Renal cortical epithelial cell (primary cell): Measurements from ENCODE around the gene RAB4A. TPM values are rescaled to one million over a fixed set of nuclear protein-coding genes. Genes with fewer than 3 reads are reported as not detected.
"Not testable (repeated sequence)": the region's sequence is repeated elsewhere in the genome, so short reads cannot be mapped to it uniquely, and the experiment has no call there.

ENCODE experiments used
- DNase-seq: peaks from one replicate; pipeline ENCODE4 v3.0.0-alpha.2; 2011; ENCODE audit warnings: low read depth
- total RNA-seq: library from RNA; depleted of rRNA; stranded (reverse); fragments of >200 nt; gene quantifications from 2 replicates; pipeline ENCODE4 v1.2.3, GENCODE V29; 2014

The RAB4A gene
- total RNA-seq, 1 donor from 2014 or later: 41.0 TPM

DNA sequence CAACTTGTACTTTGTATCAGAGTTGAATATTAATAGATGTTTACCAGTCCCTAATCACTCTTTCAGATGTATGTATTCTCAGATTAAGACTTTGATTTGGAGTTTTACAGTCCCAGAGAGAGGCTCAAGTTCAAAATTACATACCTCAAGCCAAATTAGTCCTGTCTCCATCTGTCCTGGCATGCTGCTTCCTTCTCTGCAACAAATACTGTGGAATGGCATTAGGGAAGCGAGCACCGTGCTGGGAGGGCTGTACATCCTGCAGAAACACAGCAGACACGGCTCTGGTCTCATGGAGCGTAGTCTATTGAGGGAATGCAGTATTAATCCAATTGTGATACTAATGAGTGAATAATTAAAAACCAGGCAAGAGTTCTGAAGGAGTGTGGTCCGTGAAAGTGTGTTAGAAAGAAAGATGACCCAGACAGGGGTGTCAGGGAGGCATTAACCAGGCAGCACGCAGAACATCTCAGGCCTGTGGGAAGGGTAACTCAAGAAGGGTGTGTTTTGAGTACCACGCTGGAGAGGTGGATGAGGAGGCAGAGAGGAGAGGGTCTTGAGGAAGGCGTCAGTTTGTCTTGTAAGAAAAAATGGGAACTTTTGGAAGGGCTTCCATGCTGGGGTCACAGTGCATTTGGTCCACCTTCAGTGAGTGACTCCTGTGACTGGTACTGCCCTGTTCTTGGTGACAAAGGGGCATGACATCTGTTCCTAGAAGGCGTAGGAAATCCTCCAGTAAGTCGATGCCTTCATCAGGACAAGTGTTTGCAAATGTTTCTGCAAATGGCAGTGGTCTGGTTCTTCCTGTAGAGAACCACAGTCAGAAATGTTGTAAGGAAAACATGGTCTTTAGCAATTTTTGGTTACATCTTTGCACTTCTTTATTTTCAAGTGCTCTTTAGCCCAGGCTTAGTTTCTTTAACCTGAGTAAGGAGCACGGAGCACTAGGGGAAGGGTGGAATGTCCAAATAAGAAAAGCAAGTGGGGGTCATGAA lies 1.6 kb downstream of the RAB4A start:
- DNase-seq: no peak

DNA sequence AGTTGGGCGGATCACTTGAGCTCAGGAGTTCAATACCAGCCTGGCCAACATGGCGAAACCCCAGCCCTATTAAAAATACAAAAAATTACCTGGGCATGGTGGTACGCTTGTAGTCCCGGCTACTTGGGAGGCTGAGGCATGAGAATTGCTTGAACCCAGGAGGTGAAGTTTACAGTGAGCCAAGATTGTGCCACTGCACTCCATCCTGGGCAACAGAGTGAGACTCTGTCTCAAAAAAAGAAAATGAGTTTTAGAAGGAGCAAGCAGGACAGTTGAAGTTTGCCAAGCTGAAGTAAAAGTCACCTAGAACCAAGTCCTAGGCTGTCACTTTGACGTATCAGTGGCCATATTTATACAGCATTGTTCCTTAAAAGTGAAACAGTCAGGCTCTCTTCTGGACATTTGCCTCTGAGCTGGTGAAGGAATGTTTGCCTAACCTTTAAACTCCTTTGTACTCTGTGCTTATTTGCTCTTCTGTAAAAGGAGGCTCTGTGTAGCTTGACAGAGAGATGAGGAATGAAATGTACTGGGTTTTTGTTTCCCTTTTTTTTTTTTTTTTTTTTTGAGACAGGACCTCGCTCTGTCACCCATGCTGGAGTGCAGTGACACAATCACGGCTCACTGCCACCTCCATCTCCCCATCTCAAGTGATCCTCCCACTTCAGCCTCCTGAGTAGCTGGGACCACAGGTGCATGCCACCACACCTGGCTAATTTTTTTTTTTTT lies 2.8 kb downstream of the RAB4A start:
- DNase-seq: peak; percentile 47

DNA sequence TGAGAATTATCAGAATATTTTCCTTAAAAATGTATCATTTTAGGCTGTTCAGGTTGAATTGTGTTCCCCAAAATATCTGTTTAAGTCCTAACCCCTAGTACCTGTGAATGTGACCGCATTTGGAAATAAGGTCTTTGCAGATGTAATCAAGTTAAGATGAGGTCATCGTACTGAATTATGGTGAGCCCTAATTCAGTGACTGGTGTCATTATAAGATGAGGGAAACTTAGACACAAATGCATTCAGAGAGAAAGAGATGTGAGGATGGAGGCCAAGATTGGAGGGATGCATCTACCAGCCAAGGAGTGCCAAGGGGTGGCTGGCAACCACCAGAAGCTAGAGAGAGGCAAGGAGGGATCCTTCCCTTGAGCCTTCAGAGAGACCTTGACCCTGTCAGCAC lies 4.1 kb downstream of the RAB4A start:
- no peak for DNase-seq

DNA sequence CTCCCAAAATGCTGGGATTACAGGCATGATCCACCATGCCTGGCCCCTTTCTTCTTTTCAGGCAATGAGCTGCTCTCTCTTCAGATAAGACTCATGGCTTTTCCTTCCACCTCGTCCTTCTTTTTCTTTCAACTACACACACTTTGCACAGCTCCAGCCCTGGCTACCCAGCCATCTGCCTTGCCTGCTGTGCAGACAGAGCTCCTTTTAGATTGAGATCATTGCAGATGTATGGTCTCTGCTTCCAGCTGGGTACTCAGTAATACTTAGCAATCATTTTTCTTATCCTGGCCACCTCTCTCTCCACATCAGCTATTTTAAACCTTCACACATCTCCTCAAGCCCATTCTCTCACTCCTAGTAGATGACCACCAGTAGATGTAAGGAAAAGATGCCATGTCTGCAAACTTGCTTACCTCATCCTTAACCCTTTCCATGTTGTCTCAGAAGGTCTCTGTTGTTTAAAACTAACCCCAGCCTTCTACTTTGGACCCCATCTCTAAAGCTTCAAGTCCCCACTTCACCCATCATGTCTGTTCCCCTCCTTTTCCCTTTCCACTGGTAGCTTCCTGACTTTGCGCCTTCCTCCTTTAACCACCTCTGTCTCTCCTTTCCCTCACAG lies 7.3 kb downstream of the RAB4A start:
- no peak for DNase-seq

DNA sequence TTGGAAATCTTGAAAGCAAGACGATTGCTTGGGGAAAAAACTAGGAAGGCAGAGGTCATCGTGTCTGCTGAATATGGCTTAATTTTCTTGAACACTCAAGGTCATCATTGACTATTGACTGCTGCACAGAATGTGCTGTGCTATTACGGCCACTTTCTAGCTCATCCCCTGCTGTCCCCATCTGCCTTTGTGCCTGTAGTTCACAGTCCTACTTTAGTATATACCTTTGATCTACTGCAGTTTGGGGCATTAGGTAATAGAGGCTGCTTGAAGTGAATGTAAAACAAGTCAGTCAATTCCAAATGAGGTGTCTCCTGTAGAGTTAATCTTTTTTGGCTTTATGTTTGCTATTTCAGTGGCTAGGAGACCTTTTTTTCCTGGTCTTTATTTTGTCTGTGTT lies 8.3 kb downstream of the RAB4A start:
- DNase-seq: no peak

DNA sequence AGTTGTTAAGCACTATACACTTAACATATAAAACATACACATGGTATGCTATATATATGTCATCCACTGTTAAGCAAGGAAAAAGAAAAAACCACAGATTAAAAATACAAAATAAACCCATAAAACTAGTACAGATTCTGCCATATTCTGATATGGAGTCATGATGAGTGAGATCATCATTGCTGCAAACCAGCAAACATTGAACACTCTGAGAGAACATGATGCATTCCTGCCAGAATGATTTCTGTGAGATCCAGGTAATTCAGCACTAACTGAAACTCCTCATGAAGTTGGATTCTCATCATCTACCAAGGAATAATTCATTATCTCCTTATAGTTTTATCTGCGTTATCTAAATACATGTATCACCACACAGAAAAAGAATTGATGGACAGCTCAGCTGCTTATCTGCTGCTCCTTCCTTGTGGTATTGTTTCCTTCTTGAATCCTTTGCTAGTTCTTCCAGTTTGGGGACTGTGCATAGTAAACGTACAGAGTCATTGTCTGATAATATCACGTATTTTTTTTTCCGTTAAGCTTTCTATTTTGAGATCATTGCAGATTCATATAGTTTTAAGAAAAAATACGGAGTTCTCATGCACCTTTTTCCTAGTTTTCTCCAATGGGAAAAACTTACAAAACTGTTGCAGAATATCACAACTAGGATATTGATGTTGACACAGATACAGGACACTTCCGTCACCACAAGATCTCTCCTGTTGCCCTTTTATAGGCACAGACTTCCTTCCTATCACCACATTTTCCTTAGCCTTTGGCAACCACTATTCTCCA lies 9.3 kb downstream of the RAB4A start:
- DNase-seq: no peak

DNA sequence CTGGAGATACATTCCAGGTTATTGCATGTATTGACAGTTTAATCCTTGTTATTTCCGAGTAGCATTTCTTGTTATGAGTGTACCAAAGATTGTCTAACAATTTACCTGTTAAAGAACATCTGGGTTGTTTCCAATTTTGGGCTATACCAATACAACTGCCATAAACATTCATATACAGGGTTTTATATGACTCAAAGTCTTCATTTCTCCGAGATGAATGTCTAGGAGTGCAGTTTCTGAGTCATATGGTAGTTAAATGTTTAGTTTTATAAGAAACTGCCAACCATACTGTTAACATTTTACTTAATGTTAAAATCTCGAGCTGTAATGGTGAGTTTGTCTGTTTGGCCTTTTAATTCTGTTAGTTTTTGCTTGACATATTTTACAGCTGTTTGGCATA lies 10.0 kb downstream of the RAB4A start:
- DNase-seq: no peak

DNA sequence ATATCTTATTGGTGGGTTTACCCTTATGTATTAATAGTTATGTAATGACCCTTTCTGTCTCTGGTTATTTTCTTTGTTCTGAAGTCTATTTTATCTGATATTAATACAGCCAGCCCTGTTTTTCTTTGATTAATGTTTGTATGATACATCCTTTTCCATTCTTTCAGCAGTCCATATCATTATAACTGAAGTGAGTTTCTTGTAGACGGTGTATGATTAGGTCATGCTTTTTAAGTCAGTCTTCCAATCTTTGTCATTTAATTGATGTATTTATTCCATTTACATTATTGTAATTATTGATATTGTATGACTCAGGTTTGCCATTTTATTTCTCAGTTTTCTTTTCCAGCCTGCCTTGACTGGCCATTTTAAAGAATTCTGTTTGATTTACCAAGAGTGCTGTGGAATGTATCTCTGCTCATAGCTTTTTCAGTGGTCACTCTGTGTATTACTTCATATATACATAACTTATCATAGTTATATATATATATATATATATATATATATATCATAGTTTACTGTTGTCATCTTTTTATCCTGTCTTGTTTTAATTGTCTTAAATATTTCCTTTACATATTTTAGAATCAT lies 10.5 kb downstream of the RAB4A start:
- DNase-seq: no peak

DNA sequence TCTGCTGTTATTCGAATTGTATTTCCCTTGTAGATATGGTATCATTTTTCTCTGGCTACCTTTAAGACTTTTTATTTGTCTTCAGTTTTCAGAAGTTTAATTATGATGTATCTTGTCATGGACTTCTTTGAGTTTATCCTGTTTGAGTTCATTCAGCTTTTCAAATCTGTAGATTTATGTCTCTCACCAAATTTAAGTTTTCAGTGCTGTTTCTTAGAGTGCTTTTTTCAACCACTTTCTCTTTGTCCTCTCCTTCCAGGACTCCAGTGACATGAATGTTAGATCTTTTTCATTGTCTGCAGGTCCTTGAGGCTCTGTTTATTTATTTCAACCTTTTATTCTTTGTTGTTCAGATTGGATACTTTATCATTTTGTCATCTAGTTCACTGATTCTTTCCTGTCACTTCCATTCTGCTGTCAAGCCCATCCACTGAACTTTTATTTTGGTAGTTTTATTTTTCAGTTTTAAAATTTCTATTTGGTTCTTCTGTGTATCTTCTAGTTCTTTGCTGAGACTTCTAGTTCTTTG lies 11.4 kb downstream of the RAB4A start:
- no peak for DNase-seq

DNA sequence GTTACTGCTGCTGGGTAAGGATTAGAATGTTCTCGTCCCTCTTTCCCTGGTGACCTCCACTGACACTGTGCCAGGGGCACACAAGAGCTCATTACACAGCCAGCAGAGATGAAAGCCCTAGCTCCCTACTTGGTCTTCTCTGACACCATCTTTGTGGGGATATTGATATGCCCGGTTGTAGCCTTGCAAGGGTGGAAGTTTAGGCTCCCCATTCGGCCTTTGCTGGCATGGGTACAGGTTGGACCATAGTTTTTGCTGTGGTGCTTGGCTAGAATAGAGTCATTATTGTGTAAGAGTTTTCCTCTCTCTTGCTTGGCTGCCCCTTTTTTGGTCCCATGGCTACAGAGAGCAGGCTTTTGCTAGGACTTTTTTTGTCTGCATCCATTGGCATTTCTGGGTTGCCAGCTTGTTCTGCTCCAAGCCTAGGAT lies 12.3 kb downstream of the RAB4A start:
- DNase-seq: no peak

DNA sequence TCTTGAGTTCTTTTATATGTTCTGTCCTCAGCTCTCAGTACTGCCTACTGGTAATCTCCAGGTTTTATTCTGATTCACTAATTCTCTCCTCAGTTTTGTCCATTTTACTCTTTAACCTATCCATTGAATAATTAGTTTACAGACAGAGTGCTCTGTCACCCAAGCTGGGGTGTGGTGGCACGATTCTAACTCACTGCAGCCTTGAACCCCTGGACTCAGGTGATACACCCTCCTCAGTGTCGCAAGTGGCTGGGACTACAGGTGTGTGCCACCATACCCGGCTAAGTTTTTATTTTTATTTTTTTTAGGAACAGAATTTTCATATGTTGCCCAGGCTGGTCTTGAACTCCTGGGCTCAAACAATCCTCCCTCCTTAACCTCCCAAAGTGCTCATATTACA lies 14.0 kb downstream of the RAB4A start:
- DNase-seq: no peak

DNA sequence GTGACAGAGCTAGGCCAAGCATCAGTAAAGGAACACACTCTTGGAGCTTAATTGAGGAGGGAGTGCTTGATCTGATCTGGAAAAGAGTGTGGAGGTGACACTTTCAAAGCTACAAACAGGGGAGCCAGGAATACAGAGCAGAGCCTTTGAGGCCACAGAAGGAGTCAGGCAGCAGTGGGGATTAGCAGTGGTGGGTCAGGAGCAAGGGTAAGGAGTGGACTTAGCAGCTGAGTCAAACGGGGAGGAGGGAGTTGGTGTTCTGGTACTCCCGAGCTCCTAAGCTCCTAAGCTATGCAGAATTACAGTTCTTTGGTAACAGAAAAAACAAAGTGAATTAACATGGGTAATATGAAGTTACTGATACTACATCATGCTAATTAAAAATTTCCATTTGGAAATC lies 14.5 kb downstream of the RAB4A start:
- no peak for DNase-seq

DNA sequence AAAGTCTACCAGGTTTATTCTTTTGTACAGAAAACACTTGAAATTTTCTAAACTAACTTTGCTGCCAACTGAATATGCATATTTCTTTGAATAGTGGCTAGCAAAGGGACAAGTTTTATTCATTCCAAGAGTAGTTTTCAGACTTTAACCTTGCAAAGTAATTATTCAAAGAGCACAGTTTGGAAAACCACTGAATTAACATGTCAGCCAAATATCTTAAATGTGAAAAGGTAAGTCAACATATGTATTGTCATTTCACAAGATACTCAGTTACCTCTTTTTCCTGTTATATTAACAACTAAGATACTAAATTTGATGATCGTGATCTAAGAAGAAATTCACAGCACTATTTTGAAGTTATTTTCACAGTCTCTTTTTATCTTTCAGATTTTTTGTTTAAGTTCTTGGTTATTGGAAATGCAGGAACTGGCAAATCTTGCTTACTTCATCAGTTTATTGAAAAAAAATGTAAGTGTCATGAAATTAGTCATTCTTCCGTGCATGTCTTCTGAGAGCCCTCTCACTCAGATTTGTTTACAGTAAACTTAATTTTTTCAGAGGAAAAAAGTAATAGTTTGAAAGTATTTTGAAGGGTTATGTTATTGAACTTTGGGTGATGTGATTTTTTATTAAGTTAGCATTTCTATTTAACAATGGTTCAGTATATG lies 15.3 kb downstream of the RAB4A start:
- DNase-seq: no peak

DNA sequence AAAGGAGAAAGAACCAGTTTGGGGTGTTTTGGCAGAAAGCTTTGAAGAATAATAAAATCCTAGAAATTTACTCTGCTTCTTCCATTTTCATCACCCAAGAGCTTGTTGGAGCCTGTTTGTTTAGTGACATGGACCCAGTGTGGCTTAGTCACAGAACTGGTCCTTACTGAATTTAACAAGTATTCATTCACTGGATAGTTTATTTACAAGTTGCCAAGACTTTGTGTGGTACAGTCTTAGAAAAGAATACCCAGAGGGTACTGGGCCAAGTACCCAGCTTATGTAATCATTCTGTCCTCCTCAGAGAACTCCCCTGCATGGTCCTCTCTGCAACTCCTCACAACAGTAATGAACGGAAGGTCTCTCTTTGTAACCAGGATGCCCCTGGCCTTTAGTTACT lies 16.4 kb downstream of the RAB4A start:
- peak; percentile 81 for DNase-seq

DNA sequence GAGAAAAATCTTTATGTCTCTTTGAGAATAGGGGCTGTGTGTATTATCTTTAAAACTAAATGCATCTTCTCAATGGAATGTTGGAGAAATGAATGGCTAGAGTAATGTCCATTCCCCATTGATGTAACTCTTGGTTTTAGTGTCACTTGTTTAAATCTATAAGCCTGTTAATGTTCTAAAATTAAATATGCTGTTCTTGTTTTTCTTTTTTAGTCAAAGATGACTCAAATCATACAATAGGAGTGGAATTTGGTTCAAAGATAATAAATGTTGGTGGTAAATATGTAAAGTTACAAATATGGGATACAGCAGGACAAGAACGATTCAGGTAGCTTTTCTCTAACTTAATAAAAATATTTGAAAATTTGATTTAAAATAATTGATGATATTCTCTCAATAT lies 17.6 kb downstream of the RAB4A start:
- no peak for DNase-seq

DNA sequence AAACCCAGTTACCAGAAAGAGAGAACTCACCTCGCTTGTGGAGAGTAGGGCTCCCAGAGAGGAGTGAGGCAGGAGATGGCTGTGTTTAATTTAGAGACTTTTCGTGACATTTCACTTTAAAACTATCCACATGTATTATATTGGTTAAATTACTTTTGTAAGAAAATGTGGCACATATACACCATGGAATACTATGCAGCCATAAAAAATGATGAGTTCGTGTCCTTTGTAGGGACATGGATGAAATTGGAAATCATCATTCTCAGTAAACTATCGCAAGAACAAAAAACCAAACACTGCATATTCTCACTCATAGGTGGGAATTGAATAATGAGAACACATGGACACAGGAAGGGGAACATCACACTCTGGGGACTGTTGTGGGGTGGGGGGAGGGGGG lies 20.8 kb downstream of the RAB4A start:
- not testable (repeated sequence) for DNase-seq

DNA sequence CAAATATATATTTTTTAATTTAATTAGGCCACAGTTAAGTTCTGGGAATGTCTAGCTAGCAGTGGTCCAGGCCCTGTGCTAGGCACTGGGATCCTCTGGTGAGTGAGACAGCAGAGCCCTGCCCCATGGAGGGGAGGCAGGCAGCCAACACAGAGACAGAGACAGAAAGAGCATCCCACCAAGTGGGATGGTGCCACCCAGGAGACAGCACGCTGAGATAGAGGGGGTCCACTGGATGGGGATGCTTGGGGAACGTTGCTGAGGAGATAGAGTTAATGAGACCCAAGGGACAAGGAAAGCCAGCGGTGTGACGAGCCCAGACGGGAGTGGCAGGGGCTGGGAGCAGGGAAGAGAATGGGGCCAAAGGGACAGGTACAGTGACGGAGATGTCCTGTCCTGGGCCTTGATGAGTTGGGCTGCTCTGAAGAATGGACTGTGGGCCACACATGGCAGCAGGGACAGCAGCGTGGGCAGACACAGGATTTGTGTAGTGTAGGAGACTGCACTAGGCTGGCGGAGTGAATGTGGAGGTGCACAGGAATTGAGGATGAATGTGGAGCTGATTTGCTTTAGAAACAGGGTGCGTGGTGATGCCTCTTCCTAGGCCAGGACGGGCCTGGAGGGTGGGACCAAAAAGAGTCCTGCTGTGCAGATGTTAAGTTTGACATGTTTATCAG lies 22.8 kb downstream of the RAB4A start:
- DNase-seq: no peak

DNA sequence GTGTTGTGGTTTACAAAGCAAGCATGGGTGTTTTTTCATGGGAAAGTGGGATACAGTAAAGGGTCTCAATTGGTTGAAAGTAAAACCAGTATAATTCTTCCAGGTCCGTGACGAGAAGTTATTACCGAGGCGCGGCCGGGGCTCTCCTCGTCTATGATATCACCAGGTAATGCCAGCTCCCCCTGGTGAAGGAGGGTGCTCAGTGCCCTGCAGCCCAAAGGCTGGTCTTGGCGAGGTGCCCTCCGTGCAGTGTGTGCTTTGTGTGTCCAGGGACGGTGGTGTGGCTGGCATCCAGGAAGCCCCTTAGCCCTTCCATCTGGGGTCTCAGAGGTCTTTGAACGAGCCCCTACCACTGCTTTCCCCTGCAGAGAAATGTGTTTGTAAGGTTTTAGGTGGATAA lies 24.8 kb downstream of the RAB4A start:
- no peak for DNase-seq

DNA sequence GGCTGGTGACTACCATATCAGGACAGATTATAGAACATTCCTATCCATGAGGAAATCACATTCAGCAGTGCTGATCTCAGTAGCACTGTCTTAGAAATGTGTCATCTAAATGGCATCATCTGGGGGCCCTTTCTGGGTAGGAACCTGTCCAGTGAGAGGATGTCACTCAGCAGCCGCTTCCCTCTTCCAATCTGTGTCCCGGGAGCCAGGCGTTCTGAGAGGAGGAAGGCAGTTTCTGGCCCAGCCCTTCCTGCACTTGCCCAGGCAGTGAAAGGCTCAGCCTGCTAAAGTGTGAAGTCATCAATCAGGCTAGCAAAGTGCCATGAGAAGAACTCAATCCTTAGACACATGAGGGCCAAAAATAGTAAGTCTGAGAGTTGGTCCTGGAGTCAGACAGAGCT lies 25.6 kb downstream of the RAB4A start:
- DNase-seq: no peak

DNA sequence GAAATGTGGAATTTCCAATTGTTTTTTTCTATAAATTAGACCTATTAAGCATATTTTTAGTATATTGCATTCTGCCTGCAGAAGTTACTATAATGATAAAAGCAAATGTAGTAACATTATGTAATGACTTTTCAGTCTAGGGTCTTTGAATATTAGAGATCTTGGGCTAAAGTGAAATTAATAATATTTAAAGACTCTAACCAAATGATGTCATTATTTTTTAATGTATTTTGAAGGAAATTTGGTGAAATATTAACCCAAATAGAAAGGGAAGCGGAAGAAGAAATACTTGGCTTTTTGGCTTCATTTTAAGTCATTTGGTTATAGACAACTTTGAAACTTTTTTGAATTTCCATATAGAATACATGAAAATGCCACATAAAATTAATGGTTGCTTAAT lies 26.8 kb downstream of the RAB4A start:
- DNase-seq: no peak
